Sciatic nerve (tissue), 2 donors: ENCODE measurements around the gene USP11. TPM values are rescaled to one million over a fixed set of nuclear protein-coding genes. Genes with fewer than 3 reads are reported as not detected.

Experiments used
- ATAC-seq: fragments of 200-7000 bp; cut with Tn5 transposase; one replicate; pipeline ENCODE4 v1.9.1; 2020; ENCODE audit warnings: mild to moderate bottlenecking, moderate library complexity
- DNase-seq: peaks from one replicate; pipeline ENCODE4 v3.0.0-alpha.2; 2020; ENCODE audit warnings: low spot score
- intact Hi-C: fragments of 100-400 bp; cut with DNase I; formaldehyde crosslinking; loops from one replicate; pipeline ENCODE4 v1.14.2; 2022
- total RNA-seq: library from RNA; stranded (reverse); fragmentation: NEBNext Ultra II Directional; extraction: Animal tissue kit (Norgen Biotek cat#: 25700); gene quantifications from one replicate; pipeline ENCODE4 v1.2.1, GENCODE V29; 2021
- donor health status: DM: no; HTN: no; CAD: no.
- donor health status: DM: no; HTN: no; CAD: no.

USP11 gene
- total RNA-seq, result 81.0 TPM

GRCh38 chrX:47232803-47233332 lies at the start of gene USP11:
Gene USP11, plus strand, starts transcription at chrX:47233009. Its CDS starts 35 bp downstream, at chrX:47233044.
- intact Hi-C loops, result no loop called here
- ATAC-seq (peak; percentile 64), DNase-seq (no peak)

GRCh38 chrX:47184486-47184885 lies 48.3 kb upstream of the USP11 start:
- ATAC-seq (no peak), DNase-seq (no peak)
- intact Hi-C loops, result no loop called here

- intact Hi-C loops, result no loop called here
- DNase-seq (no peak), ATAC-seq (peak; percentile 29)
Observed at GRCh38 chrX:47185241-47185640, 47.6 kb upstream of the USP11 start.

GRCh38 chrX:47186096-47186740 lies 46.6 kb upstream of the USP11 start:
- intact Hi-C loops, result no loop called here
- ATAC-seq, result no peak
- no peak for DNase-seq

GRCh38 chrX:47187106-47187677 lies 45.6 kb upstream of the USP11 start:
- intact Hi-C loops, result no loop called here
- ATAC-seq (no peak), DNase-seq (no peak)

- no peak for DNase-seq
- ATAC-seq, result no peak
- intact Hi-C loops, result loop anchor here (10.0 kb wide), 1 partner anchor 335 kb away; no protein-coding TSS in a partner anchor
Observed at GRCh38 chrX:47189906-47190305, 42.9 kb upstream of the USP11 start.

GRCh38 chrX:47190445-47191269 lies 42.2 kb upstream of the USP11 start:
- DNase-seq (peak; percentile 90), ATAC-seq (peak; percentile 89)
- intact Hi-C loops, result loop anchor here (10.0 kb wide), 1 partner anchor 334 kb away; no protein-coding TSS in a partner anchor

GRCh38 chrX:47191331-47191730 lies 41.5 kb upstream of the USP11 start:
- intact Hi-C loops, result loop anchor here (10.0 kb wide), 1 partner anchor 333 kb away; no protein-coding TSS in a partner anchor
- no peak for DNase-seq
- no peak for ATAC-seq

- no peak for ATAC-seq
- no peak for DNase-seq
- intact Hi-C loops, result loop anchor here (10.0 kb wide), 1 partner anchor 333 kb away; no protein-coding TSS in a partner anchor
Observed at GRCh38 chrX:47191806-47192401, 40.9 kb upstream of the USP11 start.

- intact Hi-C loops, result loop anchor here (10.0 kb wide), 1 partner anchor 331 kb away; no protein-coding TSS in a partner anchor
- ATAC-seq (peak; percentile 96), DNase-seq (peak; percentile 99)
Observed at GRCh38 chrX:47193475-47194193, 39.2 kb upstream of the USP11 start, which contains the start of gene UBA1. Gene UBA1, plus strand, starts transcription at chrX:47193829. Its CDS starts 4,974 bp downstream, at chrX:47198803.

GRCh38 chrX:47194194-47194787 lies 38.5 kb upstream of the USP11 start:
- DNase-seq, result no peak
- intact Hi-C loops, result loop anchor here (10.0 kb wide), 1 partner anchor 331 kb away; no protein-coding TSS in a partner anchor
- peak; percentile 3 for ATAC-seq

- DNase-seq, result no peak
- intact Hi-C loops, result loop anchor here (10.0 kb wide), 1 partner anchor 329 kb away; no protein-coding TSS in a partner anchor
- no peak for ATAC-seq
Observed at GRCh38 chrX:47196098-47196497, 36.7 kb upstream of the USP11 start.

GRCh38 chrX:47197526-47197925 lies 35.3 kb upstream of the USP11 start:
- ATAC-seq, result no peak
- intact Hi-C loops, result loop anchor here (10.0 kb wide), 1 partner anchor 327 kb away; no protein-coding TSS in a partner anchor

GRCh38 chrX:47198026-47198686 lies 34.7 kb upstream of the USP11 start:
- intact Hi-C loops, result loop anchor here (10.0 kb wide), 1 partner anchor 327 kb away; no protein-coding TSS in a partner anchor
- DNase-seq, result no peak

More at GRCh38 chrX:47197526-47197925, 35.3 kb upstream of the USP11 start:
- DNase-seq, result no peak

GRCh38 chrX:47198687-47199080 lies 34.1 kb upstream of the USP11 start:
- no peak for DNase-seq
- ATAC-seq, result no peak
- intact Hi-C loops, result loop anchor here (10.0 kb wide), 1 partner anchor 326 kb away; no protein-coding TSS in a partner anchor

More at GRCh38 chrX:47198026-47198686, 34.7 kb upstream of the USP11 start:
- ATAC-seq, result no peak

- intact Hi-C loops, result loop anchor here (10.0 kb wide), 1 partner anchor 326 kb away; no protein-coding TSS in a partner anchor
- ATAC-seq (no peak), DNase-seq (no peak)
Observed at GRCh38 chrX:47199286-47199685, 33.5 kb upstream of the USP11 start.
